Testis (tissue), 3 donors: Measurements from ENCODE around the gene THBD. TPM values are rescaled to one million over a fixed set of nuclear protein-coding genes. Genes with fewer than 3 reads are reported as not detected.

Experiments used
- DNase-seq: peaks from one replicate; pipeline ENCODE4 v3.0.0-alpha.2; 2019
- H3K27ac ChIP-seq, 2 donors: fragments of 200-600 bp; sonication (generic); one replicate each; pipeline ENCODE4 v1.5.1; 2019
- H3K27me3 ChIP-seq: fragments of 200-600 bp; sonication (generic); one replicate; pipeline ENCODE4 v1.5.1; 2019
- H3K36me3 ChIP-seq: fragments of 200-600 bp; sonication (generic); one replicate; pipeline ENCODE4 v1.5.1; 2017; ENCODE audit warnings: low read depth; ENCODE audit errors: missing control alignments
- H3K4me1 ChIP-seq: fragments of 200-600 bp; sonication (generic); one replicate; pipeline ENCODE4 v1.5.1; 2019
- H3K4me3 ChIP-seq, 2 donors: fragments of 200-600 bp; sonication (generic); one replicate each; pipeline ENCODE4 v1.5.1; 2017 to 2019
- H3K9me3 ChIP-seq: fragments of 200-600 bp; sonication (generic); one replicate; pipeline ENCODE4 v1.5.1; 2017
- POLR2A ChIP-seq: fragments of 450-650 bp; IDR thresholded peaks from one replicate; pipeline ENCODE4 v1.6.1; 2017; ENCODE audit warnings: antibody characterized with exemption, mild to moderate bottlenecking, moderate library complexity
- WGBS, 2 donors: methylation state at CpG; one replicate each; pipeline ENCODE4 v1.1.5; 2018; 5-methylcytosine and 5-hydroxymethylcytosine counted together
- intact Hi-C: fragments of 100-400 bp; cut with DNase I; formaldehyde crosslinking; loops from one replicate; pipeline ENCODE4 v1.15.1; 2023; ENCODE audit warnings: low total_unique reads
- polyA plus RNA-seq: library from polyadenylated mRNA; stranded (reverse); fragments of 350-450 nt; fragmentation: Illumina TruSeq; extraction: RNeasy Lipid Tissue Mini Kit (QIAGEN cat#74804); gene quantifications from one replicate; pipeline ENCODE4 v1.2.3, GENCODE V29; 2014; ENCODE audit warnings: low read depth, low replicate concordance; ENCODE audit not compliant: insufficient read depth
- total RNA-seq, 2 donors: library from RNA; depleted of rRNA; stranded (reverse); fragments of >200 nt; gene quantifications; one replicate each; pipeline ENCODE4 v1.2.3, GENCODE V29; 2016
- TF ChIP-seq, protein P1 (sequence below), 3 experiments: fragments of 450-650 bp in 2 of 3; fragments of 200-600 bp in 1 of 3; sonication (generic) in 1 of 3; IDR thresholded peaks; one replicate each; pipeline ENCODE4 v1.5.1; 2016 to 2019; ENCODE audit warnings: antibody characterized with exemption in 3 of 3, mild to moderate bottlenecking in 2 of 3, moderate library complexity in 1 of 3

THBD gene
- total and polyA plus RNA-seq, 3 donors from 2014 or later: 11.0 to 65.0 (median 22.4) TPM

DNA sequence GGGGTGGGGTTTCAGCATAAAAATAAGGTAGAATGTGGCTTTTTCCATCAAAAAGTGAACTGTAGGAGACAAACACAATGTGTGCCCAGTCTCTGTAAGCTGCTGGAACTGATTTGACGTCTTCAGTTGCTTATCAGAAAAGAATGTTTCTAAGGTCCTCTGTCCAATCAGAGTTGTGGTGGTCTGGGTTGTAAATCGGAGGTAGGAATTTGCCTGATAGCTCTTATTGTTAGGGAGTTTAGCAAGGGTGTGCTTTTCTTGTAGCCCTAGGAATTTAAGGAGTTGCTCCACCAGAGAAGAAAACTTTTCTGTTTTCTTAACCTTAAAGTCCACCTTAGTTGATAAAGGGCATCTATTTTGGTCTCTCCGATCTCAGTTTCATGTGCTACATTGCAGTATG, 24.8 kb downstream of the THBD start:
- DNase-seq: no peak
- TF ChIP-seq, protein P1, sequence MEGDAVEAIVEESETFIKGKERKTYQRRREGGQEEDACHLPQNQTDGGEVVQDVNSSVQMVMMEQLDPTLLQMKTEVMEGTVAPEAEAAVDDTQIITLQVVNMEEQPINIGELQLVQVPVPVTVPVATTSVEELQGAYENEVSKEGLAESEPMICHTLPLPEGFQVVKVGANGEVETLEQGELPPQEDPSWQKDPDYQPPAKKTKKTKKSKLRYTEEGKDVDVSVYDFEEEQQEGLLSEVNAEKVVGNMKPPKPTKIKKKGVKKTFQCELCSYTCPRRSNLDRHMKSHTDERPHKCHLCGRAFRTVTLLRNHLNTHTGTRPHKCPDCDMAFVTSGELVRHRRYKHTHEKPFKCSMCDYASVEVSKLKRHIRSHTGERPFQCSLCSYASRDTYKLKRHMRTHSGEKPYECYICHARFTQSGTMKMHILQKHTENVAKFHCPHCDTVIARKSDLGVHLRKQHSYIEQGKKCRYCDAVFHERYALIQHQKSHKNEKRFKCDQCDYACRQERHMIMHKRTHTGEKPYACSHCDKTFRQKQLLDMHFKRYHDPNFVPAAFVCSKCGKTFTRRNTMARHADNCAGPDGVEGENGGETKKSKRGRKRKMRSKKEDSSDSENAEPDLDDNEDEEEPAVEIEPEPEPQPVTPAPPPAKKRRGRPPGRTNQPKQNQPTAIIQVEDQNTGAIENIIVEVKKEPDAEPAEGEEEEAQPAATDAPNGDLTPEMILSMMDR (IDR thresholded peaks at IDR 0.05): no peak
- TF ChIP-seq POLR2A: no peak
- H3K36me3 ChIP-seq: no peaks in the 10 kb centered on the region
- 60 to 70% methylated on average over 3 of the region's 3 CpGs for WGBS, 2 donors
- intact Hi-C loops: no loop called here
- H3K4me3 ChIP-seq: no peak overlapping the region
- H3K4me1 ChIP-seq: no peaks in the 10 kb centered on the region
- H3K9me3 ChIP-seq: no peaks in the 10 kb centered on the region
- H3K27ac ChIP-seq: no peak overlapping the region
- no peaks in the 10 kb centered on the region for H3K27me3 ChIP-seq

DNA sequence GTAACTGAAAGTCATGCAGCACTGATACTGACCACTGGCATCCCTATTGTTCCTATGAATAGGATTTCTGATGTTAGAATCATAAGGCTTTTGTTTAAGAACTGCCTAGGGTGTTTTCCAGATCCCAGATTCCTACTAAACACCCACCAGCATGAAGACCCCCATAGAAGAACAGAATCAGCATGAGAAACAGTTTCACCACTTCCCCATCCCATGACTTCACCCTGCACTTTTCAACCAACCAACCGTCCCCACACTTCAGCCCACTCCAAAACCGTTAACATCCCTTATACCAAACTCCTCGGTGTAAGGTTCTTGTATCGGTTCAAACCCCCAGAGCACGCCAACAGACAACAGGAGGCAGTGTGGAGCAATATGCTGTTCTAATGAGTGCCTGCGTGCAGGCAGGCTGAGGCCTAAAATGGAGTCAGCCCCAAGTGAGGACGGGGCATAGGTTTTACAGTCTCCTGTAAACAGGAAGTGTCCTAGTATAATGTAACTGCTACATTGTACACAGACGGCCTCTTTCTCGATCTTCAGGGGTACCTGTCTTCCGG, 25.8 kb downstream of the THBD start:
- Histone ChIP-seq H3K27me3 (no peaks in the 10 kb centered on the region), H3K4me3 (no peak overlapping the region), H3K36me3 (no peaks in the 10 kb centered on the region), H3K4me1 (no peaks in the 10 kb centered on the region), H3K9me3 (no peaks in the 10 kb centered on the region), H3K27ac (no peak overlapping the region)
- WGBS, 2 donors: 91 to 96% methylated on average over 10 of the region's 10 CpGs
- no peak for TF ChIP-seq POLR2A
- TF ChIP-seq, protein P1 (IDR thresholded peaks at IDR 0.05): no peak
- no peak for DNase-seq
- intact Hi-C loops: no loop called here

DNA sequence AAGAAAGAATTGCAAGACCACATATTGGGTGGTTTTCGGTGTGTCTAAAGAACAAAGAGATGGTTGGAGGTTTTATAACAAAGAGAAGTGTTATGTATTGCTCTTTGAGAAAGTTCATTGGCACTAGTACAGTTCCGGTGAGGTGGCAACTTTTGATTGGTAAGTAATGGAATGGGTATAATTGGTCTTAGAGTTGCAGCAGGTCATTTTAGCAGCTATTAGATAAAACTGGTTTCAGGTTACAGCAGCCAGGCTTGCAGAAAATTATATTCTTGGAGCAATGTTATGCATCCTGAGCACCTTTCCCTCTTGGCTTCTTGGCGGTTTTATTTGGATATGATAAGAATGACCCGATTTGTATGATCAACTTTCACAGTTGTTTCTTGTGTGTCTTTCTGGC, 26.6 kb downstream of the THBD start:
- no peaks in the 10 kb centered on the region for H3K4me1 ChIP-seq
- no peak overlapping the region for H3K4me3 ChIP-seq
- no peaks in the 10 kb centered on the region for H3K9me3 ChIP-seq
- intact Hi-C loops: no loop called here
- no peak overlapping the region for H3K27ac ChIP-seq
- no peak for DNase-seq
- H3K27me3 ChIP-seq: no peaks in the 10 kb centered on the region
- no peaks in the 10 kb centered on the region for H3K36me3 ChIP-seq
- TF ChIP-seq, protein P1 (IDR thresholded peaks at IDR 0.05): no peak
- TF ChIP-seq POLR2A: no peak
- WGBS, 2 donors: 76 to 82% methylated on average over 4 of the region's 4 CpGs

DNA sequence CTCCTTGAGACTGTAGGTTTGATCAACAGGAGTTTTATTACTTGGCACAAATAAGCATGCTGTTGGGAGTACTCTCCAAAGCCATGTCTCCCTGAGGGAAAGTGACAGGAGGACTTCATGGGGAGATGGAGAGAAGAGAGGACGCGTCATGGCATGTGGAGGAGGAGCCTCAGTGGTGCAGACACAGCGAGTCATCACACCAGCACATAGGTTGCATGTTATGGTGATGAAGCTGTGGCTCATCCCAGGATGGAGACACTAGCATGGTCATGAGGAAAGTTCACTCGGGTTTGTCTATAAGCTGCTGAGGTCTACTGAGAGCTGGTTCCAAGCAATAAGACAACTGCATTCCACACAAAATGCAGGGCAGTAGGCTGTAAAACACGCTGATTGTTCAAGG, 27.5 kb downstream of the THBD start:
- Histone ChIP-seq H3K36me3 (no peaks in the 10 kb centered on the region), H3K9me3 (no peaks in the 10 kb centered on the region), H3K4me3 (no peak overlapping the region), H3K27me3 (no peaks in the 10 kb centered on the region), H3K27ac (no peak overlapping the region), H3K4me1 (no peaks in the 10 kb centered on the region)
- intact Hi-C loops: no loop called here
- 95 to 96% methylated on average over 5 of the region's 5 CpGs for WGBS, 2 donors
- TF ChIP-seq POLR2A: no peak
- TF ChIP-seq, protein P1 (IDR thresholded peaks at IDR 0.05): no peak
- DNase-seq: no peak

DNA sequence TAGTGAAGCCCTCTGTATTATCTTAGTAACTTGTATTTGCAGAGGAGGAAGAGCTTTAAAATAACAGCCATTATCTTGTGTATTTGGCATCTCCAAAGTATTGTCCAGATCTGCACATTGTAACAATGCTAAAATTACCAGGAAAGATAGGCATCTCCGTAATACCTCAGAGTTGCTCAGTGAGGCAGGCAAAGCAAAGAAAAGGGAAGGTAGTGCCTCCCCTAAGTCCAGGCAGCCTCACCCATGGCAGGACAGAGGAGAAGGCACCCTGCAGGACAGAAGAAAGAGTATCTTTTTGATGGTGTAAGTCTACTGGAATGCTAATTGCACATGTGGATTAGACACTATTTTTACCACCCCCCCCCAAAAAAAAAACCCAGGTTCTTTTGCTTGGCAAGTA, 27.9 kb downstream of the THBD start:
- no peak overlapping the region for H3K4me3 ChIP-seq
- no peaks in the 10 kb centered on the region for H3K27me3 ChIP-seq
- 74 to 80% methylated on average over 1 of the region's 1 CpG for WGBS, 2 donors
- no peak for DNase-seq
- H3K9me3 ChIP-seq: no peaks in the 10 kb centered on the region
- intact Hi-C loops: no loop called here
- TF ChIP-seq, protein P1 (IDR thresholded peaks at IDR 0.05): no peak
- TF ChIP-seq POLR2A: no peak
- no peaks in the 10 kb centered on the region for H3K36me3 ChIP-seq
- no peaks in the 10 kb centered on the region for H3K4me1 ChIP-seq
- H3K27ac ChIP-seq: no peak overlapping the region
